AG10803 (cell line): ENCODE data around the gene DNAJC2.

ENCODE experiments used
- DNase-seq: peaks from one replicate; pipeline ENCODE4 v3.0.0; 2010; ENCODE audit warnings: low read depth
- H3K4me3 ChIP-seq: 2 replicates; pipeline ENCODE4 v1.5.1; 2011; ENCODE audit warnings: mild to moderate bottlenecking, low read length, control low read depth
- CTCF ChIP-seq: conservative IDR thresholded peaks from 2 replicates; pipeline ENCODE4 v1.5.1; 2011; ENCODE audit warnings: mild to moderate bottlenecking, low read length, control low read depth, inconsistent platforms

The DNAJC2 gene

GRCh38 chr7:103338864-103339263 is 5.7 kb downstream of the DNAJC2 start:
- H3K4me3 ChIP-seq = no peak overlapping the region
- no peak for DNase-seq
- no peak for TF ChIP-seq CTCF

DNA sequence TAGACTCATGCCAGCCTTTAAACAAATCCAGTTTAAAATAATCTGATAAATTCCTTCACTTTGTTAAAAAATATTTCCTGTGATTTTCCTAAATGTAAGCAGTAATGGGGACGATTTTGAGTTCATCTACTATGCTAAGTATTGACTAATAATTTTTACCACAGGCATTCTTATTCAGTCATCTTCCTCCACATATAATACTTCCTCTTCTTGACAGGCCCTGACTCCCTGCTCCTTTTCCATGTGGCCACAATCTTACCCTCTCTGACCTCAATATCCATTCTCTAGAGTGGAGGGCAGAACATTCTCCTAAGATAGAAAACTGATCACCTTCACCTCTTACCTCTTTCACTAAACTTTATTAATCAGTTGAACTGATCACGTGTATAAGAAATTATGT is 7.8 kb downstream of the DNAJC2 start:
- no peak for TF ChIP-seq CTCF
- DNase-seq = no peak
- H3K4me3 ChIP-seq = no peak overlapping the region

DNA sequence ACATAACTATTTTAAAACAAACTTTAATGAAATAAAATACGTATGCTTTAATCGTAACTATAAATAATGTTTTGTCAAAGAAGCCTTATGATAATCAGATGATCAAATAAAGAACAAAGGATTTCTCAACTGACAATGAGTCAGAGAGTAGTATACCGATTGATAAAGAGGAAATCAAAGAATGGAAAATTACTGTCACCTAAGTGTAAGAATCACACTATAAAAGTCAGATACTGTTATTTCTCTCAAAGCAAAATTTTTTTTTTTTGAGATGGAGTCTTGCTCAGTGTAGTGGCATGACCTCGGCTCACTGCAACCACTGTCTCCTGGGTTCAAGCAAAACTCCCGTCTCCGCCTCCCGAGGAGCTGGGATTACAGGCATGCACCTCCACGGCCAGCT is 18.8 kb downstream of the DNAJC2 start:
- no peak for DNase-seq
- H3K4me3 ChIP-seq = no peak overlapping the region
- no peak for TF ChIP-seq CTCF

DNA sequence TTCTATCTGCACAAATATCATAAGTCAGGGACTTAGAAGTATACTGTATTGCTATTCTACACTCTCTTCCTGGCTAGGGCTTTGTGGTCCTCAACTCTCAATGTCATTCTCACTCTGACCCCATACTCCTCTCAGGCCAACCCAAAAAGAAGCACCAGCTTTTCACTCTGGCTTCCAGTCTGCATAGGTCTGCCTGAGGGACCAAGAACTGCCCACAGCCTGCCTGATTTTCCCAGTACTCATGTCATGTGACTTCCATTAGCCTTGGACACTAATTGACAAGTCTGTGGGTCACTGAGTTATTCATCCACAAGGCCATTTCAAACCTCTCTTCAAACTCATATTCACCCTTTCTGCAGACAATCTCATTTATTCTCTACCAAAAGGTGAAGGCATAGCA is 27.6 kb downstream of the DNAJC2 start:
- H3K4me3 ChIP-seq = no peak overlapping the region
- TF ChIP-seq CTCF = no peak
- no peak for DNase-seq

GRCh38 chr7:103316380-103316941 is 28.1 kb downstream of the DNAJC2 start:
- H3K4me3 ChIP-seq = no peak overlapping the region
- DNase-seq = no peak
- TF ChIP-seq CTCF = no peak

GRCh38 chr7:103314852-103315251 is 29.7 kb downstream of the DNAJC2 start:
- H3K4me3 ChIP-seq = no peak overlapping the region
- DNase-seq = no peak
- no peak for TF ChIP-seq CTCF

DNA sequence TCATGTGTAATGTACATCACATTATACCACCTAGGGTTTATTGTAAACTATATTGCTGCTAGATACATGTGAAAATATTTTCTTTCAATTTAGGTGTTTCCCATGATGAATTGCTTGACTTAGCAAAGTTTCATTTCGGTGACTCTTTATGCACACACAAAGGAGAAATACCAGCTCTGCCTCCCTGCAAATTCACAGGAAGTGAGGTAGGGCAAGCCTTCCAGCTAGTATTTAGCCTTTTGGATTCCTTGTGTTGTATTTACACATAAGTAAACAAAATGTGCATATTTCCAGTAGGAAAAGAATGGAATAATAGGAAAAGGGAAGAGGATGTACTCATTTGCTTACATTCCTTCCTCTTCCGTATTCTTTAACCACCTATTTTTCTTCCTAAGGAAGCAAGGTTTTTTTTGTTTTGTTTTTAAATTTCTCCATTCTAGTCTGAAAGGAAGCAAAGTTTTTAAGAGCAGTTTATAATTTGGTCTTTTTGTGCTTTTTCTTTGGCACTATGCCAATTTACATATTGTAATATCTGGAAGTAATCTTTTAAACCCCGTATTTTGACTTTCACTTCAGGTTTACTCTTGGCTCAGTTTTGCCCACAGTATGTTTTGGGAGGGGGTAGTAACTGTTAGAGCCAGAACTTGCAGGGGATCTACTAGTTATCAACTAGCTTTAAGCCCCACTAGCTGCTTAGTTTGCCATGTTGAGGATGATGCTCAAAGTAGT is 36.9 kb downstream of the DNAJC2 start:
- TF ChIP-seq CTCF = no peak
- no peak overlapping the region for H3K4me3 ChIP-seq
- DNase-seq = no peak
